Measurements from ENCODE around the gene NAMPT.
A peak's percentile ranks its signal among the peaks of the same experiment; 100 is the strongest.
"Not testable (repeated sequence)": the region's sequence is repeated elsewhere in the genome, so short reads cannot be mapped to it uniquely, and the experiment has no call there.

Gene NAMPT

GRCh38 chr7:106284714-106285050, at the start of gene NAMPT:
Gene NAMPT (minus strand): TSS chr7:106284983. CDS start chr7:106284884, 99 bp downstream.
- no peak for DNase-seq (ENCODE audit: low spot score)

GRCh38 chr7:106332201-106332600, 47.4 kb upstream of the NAMPT start:
- DNase-seq (ENCODE audit: low spot score): no peak

GRCh38 chr7:106331441-106332175, 46.8 kb upstream of the NAMPT start:
- peak; percentile 61 for DNase-seq (ENCODE audit: low spot score)

- peak; percentile 64 for DNase-seq (ENCODE audit: low spot score)
Observed at GRCh38 chr7:106329971-106330733, 45.4 kb upstream of the NAMPT start.

- peak; percentile 17 for DNase-seq (ENCODE audit: low spot score)
Observed at GRCh38 chr7:106329408-106329807, 44.6 kb upstream of the NAMPT start.

- no peak for DNase-seq (ENCODE audit: low spot score)
Observed at GRCh38 chr7:106327538-106328481, 43.0 kb upstream of the NAMPT start.

GRCh38 chr7:106326594-106327537, 42.1 kb upstream of the NAMPT start:
- DNase-seq (ENCODE audit: low spot score): no peak

- DNase-seq (ENCODE audit: low spot score): not testable (repeated sequence)
Observed at GRCh38 chr7:106324509-106324908, 39.7 kb upstream of the NAMPT start.

GRCh38 chr7:106320254-106320770, 35.5 kb upstream of the NAMPT start:
- DNase-seq (ENCODE audit: low spot score): not testable (repeated sequence)

- DNase-seq (ENCODE audit: low spot score): no peak
Observed at GRCh38 chr7:106318482-106318881, 33.7 kb upstream of the NAMPT start.

- peak; percentile 33 for DNase-seq (ENCODE audit: low spot score)
Observed at GRCh38 chr7:106317971-106318370, 33.2 kb upstream of the NAMPT start.

- DNase-seq (ENCODE audit: low spot score): no peak
Observed at GRCh38 chr7:106316947-106317346, 32.2 kb upstream of the NAMPT start.

GRCh38 chr7:106314875-106315274, 30.1 kb upstream of the NAMPT start:
- no peak for DNase-seq (ENCODE audit: low spot score)

GRCh38 chr7:106313966-106314365, 29.2 kb upstream of the NAMPT start:
- DNase-seq (ENCODE audit: low spot score): no peak

- peak; percentile 87 for DNase-seq (ENCODE audit: low spot score)
Observed at GRCh38 chr7:106313456-106313901, 28.7 kb upstream of the NAMPT start.

- DNase-seq (ENCODE audit: low spot score): no peak
Observed at GRCh38 chr7:106312906-106313305, 28.1 kb upstream of the NAMPT start.

- DNase-seq (ENCODE audit: low spot score): no peak
Observed at GRCh38 chr7:106312099-106312871, 27.5 kb upstream of the NAMPT start.

GRCh38 chr7:106309362-106309761, 24.6 kb upstream of the NAMPT start:
- peak; percentile 62 for DNase-seq (ENCODE audit: low spot score)

- no peak for DNase-seq (ENCODE audit: low spot score)
Observed at GRCh38 chr7:106306256-106306655, 21.5 kb upstream of the NAMPT start.

GRCh38 chr7:106305732-106306131, 20.9 kb upstream of the NAMPT start:
- peak; percentile 12 for DNase-seq (ENCODE audit: low spot score)

All from kidney tubule cell (primary cell).